SJCRH30 (cell line): ENCODE results near the gene EEF2K. TPM values are rescaled to one million over a fixed set of nuclear protein-coding genes. Genes with fewer than 3 reads are reported as not detected.

Source experiments
- DNase-seq, 2 experiments: peaks; one replicate each; pipeline ENCODE4 v3.0.0-alpha.2; 2015 to 2020
- H3K27ac ChIP-seq: fragments of 250-450 bp; sonication (Bioruptor Pico); 2 replicates; pipeline ENCODE4 v1.5.1; 2020; ENCODE audit warnings: mild to moderate bottlenecking, moderate library complexity
- H3K27me3 ChIP-seq: fragments of 250-450 bp; sonication (Bioruptor Pico); 2 replicates; pipeline ENCODE4 v1.5.1; 2020; ENCODE audit warnings: mild to moderate bottlenecking, moderate library complexity
- H3K36me3 ChIP-seq: fragments of 250-450 bp; sonication (Bioruptor Pico); 2 replicates; pipeline ENCODE4 v1.5.1; 2020; ENCODE audit warnings: mild to moderate bottlenecking, moderate library complexity
- H3K4me1 ChIP-seq: fragments of 250-450 bp; sonication (Bioruptor Pico); 2 replicates; pipeline ENCODE4 v1.5.1; 2020; ENCODE audit warnings: mild to moderate bottlenecking, moderate library complexity
- H3K4me3 ChIP-seq: fragments of 250-450 bp; sonication (Bioruptor Pico); 2 replicates; pipeline ENCODE4 v1.5.1; 2020; ENCODE audit warnings: mild to moderate bottlenecking, moderate library complexity
- H3K9me3 ChIP-seq: fragments of 250-450 bp; sonication (Bioruptor Pico); replicated peaks from 2 replicates; pipeline ENCODE4 v1.5.1; 2020; ENCODE audit warnings: mild to moderate bottlenecking, moderate library complexity
- total RNA-seq: library from RNA; depleted of rRNA; stranded (reverse); fragments of >200 nt; shearing (Covaris generic); gene quantifications from 2 replicates; pipeline ENCODE4 v1.2.3, GENCODE V29; 2014

Gene EEF2K
- total RNA-seq, 1 experiment from 2014 or later = 23.0 TPM

DNA sequence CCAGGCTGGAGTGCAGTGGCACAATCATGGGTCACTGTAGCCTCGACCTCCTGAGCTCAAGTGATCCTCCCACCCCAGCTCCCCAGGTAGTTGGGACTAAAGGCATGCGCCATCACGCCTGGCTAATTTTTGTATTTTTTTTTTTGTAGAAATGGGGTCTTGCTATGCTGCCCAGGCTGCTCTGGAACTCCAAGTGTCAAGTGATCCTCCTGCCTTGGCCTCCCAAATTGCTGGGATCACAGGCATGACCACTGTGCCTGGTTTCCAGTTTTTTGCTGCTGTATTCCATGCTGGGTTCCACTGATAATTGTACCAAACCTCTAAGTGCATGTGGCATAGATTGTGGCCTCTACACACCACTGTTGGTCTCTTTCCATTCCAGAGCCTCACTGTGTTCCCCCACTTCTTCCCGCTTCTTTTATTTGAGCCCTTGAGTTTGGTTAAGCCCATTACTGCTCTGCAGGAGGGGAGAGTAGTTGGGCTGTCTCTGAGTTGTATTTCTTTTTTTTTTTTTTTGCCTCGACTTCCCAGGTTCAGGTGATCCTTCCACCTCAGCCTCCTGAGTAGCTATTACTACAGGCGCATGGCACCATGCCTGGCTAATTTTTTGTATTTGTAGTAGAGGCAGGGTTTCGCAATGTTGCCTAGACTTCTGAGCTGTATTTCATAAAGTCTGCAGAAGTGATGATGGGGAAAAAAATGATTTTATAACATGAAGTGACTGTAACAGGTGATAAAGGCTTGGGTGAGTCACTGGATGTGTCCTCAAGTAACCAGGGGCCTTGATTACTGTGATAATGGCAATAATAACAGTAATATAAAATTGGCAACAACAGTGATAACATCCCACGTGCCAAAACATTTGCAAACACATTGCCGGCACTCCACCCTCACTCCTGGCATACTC lies 30.0 kb downstream of the EEF2K start:
- 0 out of 2 replicates have a peak overlapping the region, but pooled peaks have one; percentile 8 for H3K27ac ChIP-seq
- H3K4me3 ChIP-seq = no peak overlapping the region
- no peaks in the 10 kb centered on the region for H3K9me3 ChIP-seq
- H3K4me1 ChIP-seq = 0 out of 2 replicates have a peak, but pooled peaks cover 4% of the 10 kb centered on the region
- no peak for DNase-seq
- H3K27me3 ChIP-seq = no peaks in the 10 kb centered on the region
- peaks cover 13% of the 10 kb centered on the region for H3K36me3 ChIP-seq

DNA sequence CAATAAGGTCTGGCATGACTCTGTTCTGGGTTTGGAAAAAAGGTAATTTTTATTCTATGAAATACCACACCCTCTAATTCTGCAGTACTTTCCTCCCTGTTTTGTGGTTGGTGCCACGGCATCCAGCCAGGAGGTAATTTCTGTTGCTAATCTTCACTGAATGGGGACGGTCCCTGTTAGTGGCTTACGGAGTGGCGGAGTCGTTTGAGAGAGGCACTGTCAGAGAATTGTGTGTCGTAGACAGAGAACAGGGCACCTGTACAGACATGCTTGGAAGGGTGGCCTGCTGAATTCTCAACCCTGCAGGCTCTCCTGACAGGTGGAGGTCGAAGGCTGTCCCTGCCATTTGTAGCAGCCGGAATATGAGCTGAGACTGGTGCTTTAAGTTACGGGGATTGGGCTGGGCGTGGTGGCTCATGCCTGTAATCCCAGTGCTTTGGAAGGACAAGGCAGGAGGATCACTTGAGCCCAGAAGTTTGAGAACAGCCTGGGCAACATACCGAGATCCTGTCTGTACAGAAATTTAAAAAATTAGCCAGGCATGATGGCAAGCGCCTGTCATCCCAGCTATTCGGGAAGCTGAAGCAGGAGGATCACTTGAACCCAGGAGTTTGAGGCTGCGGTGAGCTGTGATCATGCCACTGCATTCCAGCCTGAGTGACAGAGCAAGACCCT lies 33.2 kb downstream of the EEF2K start:
- no peak for DNase-seq
- Histone ChIP-seq H3K27ac (no peak overlapping the region), H3K4me3 (no peak overlapping the region), H3K9me3 (no peaks in the 10 kb centered on the region), H3K4me1 (0 out of 2 replicates have a peak, but pooled peaks cover 4% of the 10 kb centered on the region), H3K36me3 (peaks cover 9% of the 10 kb centered on the region; the same call in 1 of the 2 replicates), H3K27me3 (no peaks in the 10 kb centered on the region)

DNA sequence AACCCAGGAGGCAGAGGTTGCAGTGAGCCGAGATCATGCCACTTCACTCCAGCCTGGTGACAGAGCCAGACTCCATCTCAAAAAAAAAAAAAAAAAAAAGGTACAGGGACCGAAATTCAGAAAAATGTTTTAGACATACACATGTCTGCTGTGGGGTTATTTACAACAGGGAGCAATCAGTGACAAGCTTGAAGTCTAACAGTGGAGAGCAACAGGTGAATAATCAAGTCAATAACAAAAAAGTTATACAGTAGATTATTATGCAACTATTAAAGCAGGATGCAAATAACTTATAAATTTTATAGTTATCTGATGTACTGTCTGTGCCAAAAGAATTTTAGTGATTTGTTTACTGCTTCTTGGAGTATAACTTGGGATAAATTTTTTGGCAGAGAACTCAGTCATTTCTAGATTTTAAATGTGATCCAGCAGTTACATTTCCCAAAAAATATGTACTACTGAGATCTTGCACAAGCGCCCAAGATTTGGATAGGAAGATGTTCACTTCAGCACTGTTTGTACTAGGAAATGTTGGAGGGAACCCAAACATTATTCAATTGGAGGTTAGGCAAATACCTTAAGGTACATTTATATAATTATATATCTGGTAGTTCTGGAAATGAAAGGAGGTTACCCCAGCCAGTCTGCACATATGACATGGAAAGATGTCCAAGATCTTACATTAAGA lies 34.1 kb downstream of the EEF2K start:
- no peak for DNase-seq
- peaks cover 14% of the 10 kb centered on the region for H3K36me3 ChIP-seq
- H3K9me3 ChIP-seq = no peaks in the 10 kb centered on the region
- no peaks in the 10 kb centered on the region for H3K27me3 ChIP-seq
- no peak overlapping the region for H3K4me3 ChIP-seq
- H3K27ac ChIP-seq = no peak overlapping the region
- H3K4me1 ChIP-seq = 0 out of 2 replicates have a peak, but pooled peaks cover 4% of the 10 kb centered on the region

DNA sequence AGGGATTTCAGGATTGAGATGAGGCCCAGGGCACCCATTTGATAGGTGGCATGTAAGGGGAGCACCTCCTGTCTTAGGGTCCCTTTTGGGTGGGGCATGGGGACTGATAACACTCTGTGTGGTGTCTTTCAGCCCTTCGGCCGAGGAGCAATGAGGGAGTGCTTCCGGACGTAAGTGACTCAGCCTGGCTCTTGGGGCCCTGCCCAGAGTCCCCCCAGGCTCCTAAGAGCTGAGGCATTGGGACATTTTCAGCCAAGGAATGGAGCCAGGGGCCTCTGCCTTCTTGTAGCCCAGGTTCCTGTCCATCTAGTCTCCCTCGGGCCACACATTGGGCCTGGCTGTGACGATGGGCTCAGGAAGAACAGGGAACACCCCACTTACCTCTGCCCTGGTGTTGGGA lies 44.4 kb downstream of the EEF2K start:
- no peaks in the 10 kb centered on the region for H3K27me3 ChIP-seq
- no peak overlapping the region for H3K27ac ChIP-seq
- H3K4me3 ChIP-seq = no peak overlapping the region
- H3K4me1 ChIP-seq = no peaks in the 10 kb centered on the region
- H3K36me3 ChIP-seq = peaks cover 46% of the 10 kb centered on the region
- no peaks in the 10 kb centered on the region for H3K9me3 ChIP-seq
- DNase-seq = no peak

DNA sequence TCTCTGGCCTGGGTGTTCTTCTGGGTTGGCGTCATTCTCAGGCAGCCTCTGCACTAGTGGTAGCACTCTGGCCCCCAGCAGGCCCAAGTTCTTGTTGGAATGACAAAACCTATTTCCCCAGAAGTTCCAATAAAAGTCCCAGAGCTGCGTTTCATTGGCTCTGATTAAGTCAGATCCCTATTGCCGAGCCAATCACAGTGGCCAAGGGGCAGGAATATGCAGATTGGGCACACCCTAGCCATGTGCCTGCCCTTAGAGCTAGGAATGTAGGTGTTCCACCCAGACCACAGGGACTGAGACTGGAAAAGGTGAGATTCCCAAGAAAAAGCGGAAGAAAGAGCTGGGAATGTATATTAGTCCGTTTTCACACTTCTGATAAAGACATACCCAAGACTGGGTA lies 46.2 kb downstream of the EEF2K start:
- Histone ChIP-seq H3K36me3 (peaks cover 48% of the 10 kb centered on the region), H3K27me3 (no peaks in the 10 kb centered on the region), H3K4me3 (no peak overlapping the region), H3K9me3 (no peaks in the 10 kb centered on the region), H3K27ac (no peak overlapping the region), H3K4me1 (no peaks in the 10 kb centered on the region)
- DNase-seq = peak in 1 of 2 experiments; percentile 6

DNA sequence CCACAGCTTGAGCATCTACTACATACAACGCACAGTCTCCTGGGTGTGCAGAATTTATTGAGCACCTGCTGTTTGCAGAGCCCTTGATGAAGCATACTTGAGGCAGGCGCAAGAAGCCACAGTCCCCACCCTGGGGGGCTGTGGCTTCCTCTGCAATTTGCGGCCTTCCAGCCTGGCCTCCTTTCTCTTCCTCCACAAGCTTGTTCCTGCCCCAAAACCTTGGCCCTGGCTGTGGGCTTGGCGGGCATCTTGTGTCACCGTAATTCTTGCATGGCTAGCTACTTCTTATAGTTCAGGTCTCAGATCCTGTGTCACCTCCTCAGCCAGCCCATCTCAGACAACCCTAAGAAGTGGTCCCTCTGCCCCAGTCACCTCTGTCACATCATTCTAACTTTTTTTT lies 47.2 kb downstream of the EEF2K start:
- H3K4me3 ChIP-seq = no peak overlapping the region
- DNase-seq = no peak
- H3K27ac ChIP-seq = no peak overlapping the region
- no peaks in the 10 kb centered on the region for H3K4me1 ChIP-seq
- H3K9me3 ChIP-seq = no peaks in the 10 kb centered on the region
- peaks cover 51% of the 10 kb centered on the region for H3K36me3 ChIP-seq
- H3K27me3 ChIP-seq = no peaks in the 10 kb centered on the region

DNA sequence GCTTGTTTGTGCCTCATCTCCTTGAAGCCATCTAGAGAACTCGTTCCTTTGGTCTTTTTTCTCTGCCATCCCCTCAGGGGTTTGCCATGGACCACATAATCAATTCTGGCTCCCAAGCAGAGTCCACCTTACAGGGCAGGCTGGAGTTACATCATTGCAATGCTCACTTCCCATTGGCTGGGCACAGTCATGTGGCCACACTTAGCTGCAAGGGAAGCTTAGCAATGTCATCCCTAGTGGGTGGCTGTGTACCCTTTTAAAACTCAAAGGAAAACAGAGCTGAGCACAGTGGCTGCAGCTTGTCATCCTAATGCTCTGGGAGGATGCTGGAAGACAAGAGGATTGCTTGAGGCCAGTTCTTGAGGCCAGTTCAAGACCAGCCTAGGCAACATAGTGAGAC lies 49.3 kb downstream of the EEF2K start:
- no peak overlapping the region for H3K4me3 ChIP-seq
- no peaks in the 10 kb centered on the region for H3K4me1 ChIP-seq
- no peak for DNase-seq
- no peak overlapping the region for H3K27ac ChIP-seq
- H3K27me3 ChIP-seq = no peaks in the 10 kb centered on the region
- peaks cover 60% of the 10 kb centered on the region for H3K36me3 ChIP-seq
- H3K9me3 ChIP-seq = no peaks in the 10 kb centered on the region

DNA sequence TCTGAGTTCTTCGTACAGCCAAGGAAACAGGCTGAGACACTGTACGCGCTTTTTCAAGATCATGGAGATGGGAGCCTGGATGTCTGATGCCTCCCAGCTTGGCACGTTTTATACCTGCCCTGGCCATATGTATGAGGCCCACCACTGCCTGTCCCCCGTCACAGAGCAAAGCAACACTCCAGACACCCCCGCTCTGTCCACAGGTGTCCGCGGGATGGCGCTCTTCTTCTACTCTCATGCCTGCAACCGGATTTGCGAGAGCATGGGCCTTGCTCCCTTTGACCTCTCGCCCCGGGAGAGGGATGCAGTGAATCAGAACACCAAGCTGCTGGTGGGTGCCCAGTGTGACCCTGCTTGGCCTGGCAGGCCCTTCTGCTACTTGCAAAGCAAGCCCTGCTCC lies 51.4 kb downstream of the EEF2K start:
- no peaks in the 10 kb centered on the region for H3K4me1 ChIP-seq
- H3K9me3 ChIP-seq = no peaks in the 10 kb centered on the region
- DNase-seq = no peak
- no peaks in the 10 kb centered on the region for H3K27me3 ChIP-seq
- H3K27ac ChIP-seq = no peak overlapping the region
- H3K4me3 ChIP-seq = no peak overlapping the region
- H3K36me3 ChIP-seq = peaks cover 54% of the 10 kb centered on the region

DNA sequence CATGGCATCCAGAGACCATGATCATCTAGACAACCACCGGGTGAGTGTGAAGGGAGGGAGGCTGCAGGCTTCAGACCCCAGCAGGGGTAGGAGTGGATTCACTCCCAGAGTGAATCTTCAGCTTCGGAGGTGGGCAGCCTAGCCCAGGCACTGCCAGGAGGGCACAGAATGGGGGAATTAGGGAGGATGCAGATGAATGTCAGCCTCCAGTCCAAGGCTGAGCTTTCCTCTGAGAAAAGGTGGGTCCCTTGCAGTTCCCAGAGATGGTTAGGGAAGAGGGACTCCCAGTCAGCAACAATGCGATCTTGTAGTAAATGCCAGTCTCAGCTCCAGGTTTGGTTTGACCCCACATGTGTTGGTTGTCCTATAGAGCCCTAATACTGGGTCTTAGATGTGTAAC lies 54.4 kb downstream of the EEF2K start:
- no peak overlapping the region for H3K4me3 ChIP-seq
- H3K36me3 ChIP-seq = peaks cover 35% of the 10 kb centered on the region
- DNase-seq = no peak

DNA sequence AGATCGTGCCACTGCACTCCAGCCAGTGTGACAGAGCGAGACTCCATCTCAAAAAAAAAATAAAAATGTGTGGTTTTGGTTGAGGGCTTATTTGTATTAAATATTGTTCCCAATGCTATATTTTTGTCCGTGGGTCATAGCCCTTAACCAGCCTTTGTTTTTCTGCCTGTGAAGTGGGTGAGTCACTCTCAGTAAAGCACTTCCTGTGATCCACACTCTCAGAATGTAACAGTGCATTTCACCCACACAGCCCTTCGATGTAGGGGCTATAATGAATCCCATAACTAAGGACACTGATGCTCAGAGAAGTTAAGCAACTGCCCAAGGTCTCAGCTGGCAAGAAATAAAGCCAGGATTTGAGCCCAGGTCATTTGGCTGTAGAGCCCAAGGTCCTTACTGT lies 56.4 kb downstream of the EEF2K start:
- H3K4me3 ChIP-seq = no peak overlapping the region
- H3K4me1 ChIP-seq = no peaks in the 10 kb centered on the region
- H3K27ac ChIP-seq = no peak overlapping the region
- H3K36me3 ChIP-seq = peaks cover 28% of the 10 kb centered on the region
- no peak for DNase-seq
- no peaks in the 10 kb centered on the region for H3K9me3 ChIP-seq
- H3K27me3 ChIP-seq = no peaks in the 10 kb centered on the region

More for the DNA sequence above, 54.4 kb downstream of the EEF2K start:
- Histone ChIP-seq H3K9me3 (no peaks in the 10 kb centered on the region), H3K27ac (no peak overlapping the region), H3K27me3 (no peaks in the 10 kb centered on the region), H3K4me1 (no peaks in the 10 kb centered on the region)

DNA sequence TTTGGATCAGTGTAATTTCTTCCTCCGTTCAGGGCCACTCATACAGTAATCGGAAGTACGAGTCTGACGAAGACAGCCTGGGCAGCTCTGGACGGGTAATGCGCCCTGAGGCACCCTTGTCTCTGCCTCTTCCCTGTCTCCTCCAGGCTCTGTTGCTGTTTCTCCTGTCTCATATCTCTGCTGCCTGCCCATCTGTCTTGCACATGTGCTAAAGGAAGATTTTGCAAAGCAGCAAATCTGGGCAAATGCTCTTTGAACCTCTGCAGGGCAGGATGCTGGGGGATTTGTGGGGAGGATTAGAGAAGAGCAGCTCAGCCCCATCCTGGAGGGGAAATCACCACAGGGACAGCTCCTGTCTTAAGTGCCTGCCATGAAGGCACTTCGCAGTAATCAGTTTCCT lies 58.7 kb downstream of the EEF2K start:
- DNase-seq = no peak
- H3K27ac ChIP-seq = no peak overlapping the region
- H3K4me1 ChIP-seq = no peaks in the 10 kb centered on the region
- no peaks in the 10 kb centered on the region for H3K27me3 ChIP-seq
- peaks cover 19% of the 10 kb centered on the region for H3K36me3 ChIP-seq
- no peak overlapping the region for H3K4me3 ChIP-seq
- H3K9me3 ChIP-seq = no peaks in the 10 kb centered on the region

DNA sequence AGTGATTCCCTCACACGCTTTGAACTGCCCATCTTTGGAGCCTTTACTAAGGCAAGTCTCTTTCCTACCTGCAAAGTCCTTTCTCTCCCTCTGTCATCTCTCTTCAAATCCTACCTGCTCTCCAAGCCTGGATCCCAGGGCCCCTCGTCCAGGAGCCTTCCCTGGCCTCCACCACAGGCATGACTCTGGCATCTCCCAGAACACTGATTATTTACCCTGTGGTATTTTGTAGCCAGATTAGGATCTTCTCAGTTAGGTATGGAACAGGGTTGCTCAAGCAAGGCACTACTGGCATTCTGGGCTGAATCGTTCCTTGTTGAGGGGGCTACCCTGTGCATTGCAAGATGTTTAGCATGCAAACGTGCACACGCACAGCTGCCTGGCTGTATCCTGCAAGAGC lies 59.3 kb downstream of the EEF2K start:
- peaks cover 16% of the 10 kb centered on the region for H3K36me3 ChIP-seq
- H3K27me3 ChIP-seq = no peaks in the 10 kb centered on the region

DNA sequence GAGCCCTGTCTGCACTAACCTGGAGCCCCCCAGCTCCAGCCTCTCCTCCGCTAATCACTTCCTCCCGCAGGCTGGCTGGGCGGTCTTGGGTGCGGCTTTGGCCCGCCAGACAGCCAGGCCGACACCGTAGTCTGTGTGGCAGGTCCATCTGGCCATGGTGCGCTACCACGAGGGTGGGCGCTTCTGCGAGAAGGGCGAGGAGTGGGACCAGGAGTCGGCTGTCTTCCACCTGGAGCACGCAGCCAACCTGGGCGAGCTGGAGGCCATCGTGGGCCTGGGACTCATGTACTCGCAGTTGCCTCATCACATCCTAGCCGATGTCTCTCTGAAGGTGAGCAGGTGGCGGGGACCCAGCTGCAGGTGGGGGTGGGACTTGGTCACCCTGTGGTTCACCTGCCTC lies 60.5 kb downstream of the EEF2K start:
- no peaks in the 10 kb centered on the region for H3K4me1 ChIP-seq
- H3K4me3 ChIP-seq = no peak overlapping the region
- DNase-seq = no peak
- no peaks in the 10 kb centered on the region for H3K27me3 ChIP-seq
- H3K27ac ChIP-seq = no peak overlapping the region
- H3K9me3 ChIP-seq = no peaks in the 10 kb centered on the region
- peaks cover 14% of the 10 kb centered on the region for H3K36me3 ChIP-seq

More for the DNA sequence above, 59.3 kb downstream of the EEF2K start:
- Histone ChIP-seq H3K9me3 (no peaks in the 10 kb centered on the region), H3K4me3 (no peak overlapping the region), H3K4me1 (no peaks in the 10 kb centered on the region), H3K27ac (no peak overlapping the region)
- DNase-seq = no peak

DNA sequence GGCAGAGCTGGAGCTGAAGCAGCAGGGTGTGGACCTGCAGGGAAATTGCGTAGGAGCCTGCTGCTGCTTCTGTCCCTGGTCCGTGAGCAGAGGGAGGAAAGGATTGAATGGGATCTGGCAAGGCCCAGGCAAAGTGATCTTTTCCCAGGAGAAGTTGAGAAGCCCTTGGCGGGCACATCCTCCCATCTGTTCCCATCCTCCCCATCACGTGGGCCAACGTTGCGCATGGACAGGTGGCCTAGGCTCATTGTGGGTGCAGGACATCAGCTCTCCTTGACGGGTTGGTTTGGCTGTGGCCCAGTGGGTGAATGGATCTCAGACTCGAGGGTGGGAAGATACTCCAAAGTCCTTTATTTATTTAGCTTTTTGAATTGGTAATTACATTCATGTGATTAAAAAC lies 61.7 kb downstream of the EEF2K start:
- Histone ChIP-seq H3K36me3 (peaks cover 3% of the 10 kb centered on the region), H3K27ac (no peak overlapping the region), H3K4me1 (no peaks in the 10 kb centered on the region), H3K4me3 (no peak overlapping the region), H3K27me3 (no peaks in the 10 kb centered on the region), H3K9me3 (no peaks in the 10 kb centered on the region)
- no peak for DNase-seq

DNA sequence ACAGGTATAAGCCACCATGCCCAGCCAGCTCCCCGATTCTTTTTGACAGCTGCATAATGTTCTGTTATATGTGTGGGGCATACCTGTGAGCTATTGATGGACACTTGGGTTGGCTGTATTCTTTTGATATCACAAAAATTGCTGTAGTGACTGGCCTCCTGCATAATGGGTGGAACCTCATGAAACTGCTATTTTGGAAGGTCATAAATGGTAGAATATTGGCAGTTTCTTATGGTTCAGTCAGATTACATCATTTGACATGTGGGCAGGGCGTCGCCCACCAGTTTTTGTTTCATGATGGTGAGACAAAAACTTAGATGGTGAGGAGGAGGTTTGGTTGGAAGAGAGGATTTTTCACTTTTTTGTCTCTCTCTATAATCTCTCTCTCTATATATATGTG lies 64.4 kb downstream of the EEF2K start:
- H3K27me3 ChIP-seq = no peaks in the 10 kb centered on the region
- H3K9me3 ChIP-seq = no peaks in the 10 kb centered on the region
- H3K27ac ChIP-seq = no peak overlapping the region
- H3K4me3 ChIP-seq = no peak overlapping the region
- no peaks in the 10 kb centered on the region for H3K4me1 ChIP-seq
- no peak for DNase-seq
- H3K36me3 ChIP-seq = peaks cover 21% of the 10 kb centered on the region
